GM21825 (cell line): Measurements from ENCODE around the gene NAA35.
"Not testable (repeated sequence)": the region's sequence is repeated elsewhere in the genome, so short reads cannot be mapped to it uniquely, and the experiment has no call there.

Source experiments
- ATAC-seq: cut with Tn5 transposase; IDR thresholded peaks from one replicate; pipeline ENCODE4 v1.9.1; 2021; ENCODE audit warnings: mild to moderate bottlenecking, moderate library complexity; ENCODE audit not compliant: unreplicated experiment

The NAA35 gene

GRCh38 chr9:85943757-85944430, 2.9 kb downstream of the NAA35 start:
- no peak for ATAC-seq

DNA sequence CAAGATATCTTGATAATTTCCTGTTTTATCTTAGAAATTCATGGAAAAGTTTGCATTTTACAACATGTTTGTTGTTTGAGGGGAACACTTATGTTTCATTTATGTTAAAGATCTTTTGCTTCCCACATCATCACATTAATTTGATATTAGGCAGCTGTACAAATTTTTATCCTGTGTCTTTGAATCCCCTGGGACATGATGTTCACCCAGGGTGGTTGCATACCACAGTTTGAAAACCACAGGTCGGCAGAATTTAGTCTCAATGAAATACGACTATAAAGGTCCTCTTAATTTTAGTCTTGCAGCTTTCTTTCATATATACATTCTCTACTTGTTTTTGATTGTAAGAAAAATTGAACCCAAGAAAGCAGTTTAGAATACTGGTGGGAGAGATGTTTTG, 3.7 kb downstream of the NAA35 start:
- ATAC-seq: no peak

GRCh38 chr9:85949586-85950335, 8.8 kb downstream of the NAA35 start:
- ATAC-seq: no peak

- ATAC-seq: no peak
Measured at GRCh38 chr9:85959955-85960354, 19.0 kb downstream of the NAA35 start.

GRCh38 chr9:85960688-85961093, 19.7 kb downstream of the NAA35 start:
- ATAC-seq: no peak

GRCh38 chr9:85964526-85964925, 23.6 kb downstream of the NAA35 start:
- ATAC-seq: no peak

DNA sequence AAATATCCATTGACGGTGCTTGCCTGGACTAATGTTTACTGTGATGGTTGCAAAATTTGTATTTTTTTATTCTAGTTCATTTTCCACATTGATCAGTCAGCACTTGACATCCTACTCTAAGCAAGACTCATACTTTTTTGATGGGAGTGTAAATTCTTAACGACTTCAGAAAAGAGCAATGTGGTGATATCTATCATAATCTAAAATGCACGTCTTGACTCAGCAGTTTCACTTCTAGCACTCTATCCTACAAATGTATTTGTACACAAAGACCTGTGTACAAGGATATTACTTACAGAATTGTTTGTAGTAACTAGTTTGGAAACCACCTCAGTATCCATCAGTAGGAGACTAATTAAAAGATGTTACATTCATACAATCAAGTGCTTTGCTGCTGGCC, 24.0 kb downstream of the NAA35 start:
- no peak for ATAC-seq

- no peak for ATAC-seq
Measured at GRCh38 chr9:85969727-85970126, 28.8 kb downstream of the NAA35 start.

GRCh38 chr9:85971731-85972130, 30.8 kb downstream of the NAA35 start:
- no peak for ATAC-seq

DNA sequence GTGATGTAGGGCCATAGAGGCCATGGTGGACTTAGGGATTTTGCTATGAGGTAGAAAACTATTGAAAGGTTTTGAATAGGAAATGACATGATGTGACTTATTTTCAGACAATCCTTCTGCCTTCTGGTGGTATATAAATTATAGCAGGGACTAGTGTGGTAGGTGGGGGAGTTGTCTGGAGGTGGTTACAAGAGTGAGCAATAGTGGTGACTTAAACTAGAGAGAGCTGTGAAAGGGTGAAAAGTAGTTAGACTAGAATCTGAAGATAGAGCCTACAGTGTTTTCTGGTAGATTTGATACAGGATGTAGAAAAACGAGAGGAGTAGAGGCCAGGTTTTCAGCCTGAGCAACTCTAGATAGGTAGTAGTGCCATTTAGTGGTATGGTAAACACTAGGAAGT, 32.3 kb downstream of the NAA35 start:
- ATAC-seq: no peak

- not testable (repeated sequence) for ATAC-seq
Measured at GRCh38 chr9:85974055-85974547, 33.2 kb downstream of the NAA35 start.

DNA sequence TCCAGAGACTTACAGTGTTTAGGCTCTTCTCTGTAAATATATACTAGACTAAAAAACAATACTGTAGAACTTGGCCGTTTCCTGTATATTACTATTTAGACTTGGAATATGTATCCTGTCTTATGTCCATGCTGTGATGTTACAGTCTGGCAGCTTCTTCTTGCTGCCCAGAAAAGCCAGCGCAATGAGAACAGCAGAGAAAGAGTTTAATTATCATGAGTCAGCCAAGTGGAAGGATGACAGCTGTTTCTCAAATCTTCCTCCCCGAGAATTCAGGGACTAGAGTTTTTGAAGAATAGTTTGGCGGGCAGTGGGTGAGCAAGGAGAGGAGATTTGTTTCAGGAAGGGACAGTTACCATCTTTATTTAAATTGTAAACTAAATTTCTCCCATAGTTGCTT, 37.5 kb downstream of the NAA35 start:
- ATAC-seq: no peak

- ATAC-seq: no peak
Measured at GRCh38 chr9:85981369-85981768, 40.4 kb downstream of the NAA35 start.

DNA sequence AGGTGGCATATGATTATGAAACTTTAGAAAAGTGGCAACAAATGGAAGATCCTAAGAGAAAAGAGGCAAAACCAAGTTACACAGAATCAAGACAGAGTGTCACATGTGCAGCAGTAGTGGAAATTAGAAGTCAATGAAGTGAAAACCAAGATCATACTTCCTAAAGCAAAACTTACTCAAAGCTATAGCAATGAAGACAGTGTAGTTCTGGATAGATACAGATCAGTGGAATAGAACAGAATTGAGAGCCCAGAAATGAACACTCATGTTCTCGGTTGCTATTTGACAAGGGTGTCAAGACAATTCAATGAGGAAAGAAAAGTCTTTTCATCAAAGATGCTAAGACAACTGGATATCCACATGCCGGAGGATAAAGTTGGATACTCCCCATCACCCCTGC, 43.5 kb downstream of the NAA35 start:
- ATAC-seq: no peak

- no peak for ATAC-seq
Measured at GRCh38 chr9:85987236-85987635, 46.3 kb downstream of the NAA35 start.

DNA sequence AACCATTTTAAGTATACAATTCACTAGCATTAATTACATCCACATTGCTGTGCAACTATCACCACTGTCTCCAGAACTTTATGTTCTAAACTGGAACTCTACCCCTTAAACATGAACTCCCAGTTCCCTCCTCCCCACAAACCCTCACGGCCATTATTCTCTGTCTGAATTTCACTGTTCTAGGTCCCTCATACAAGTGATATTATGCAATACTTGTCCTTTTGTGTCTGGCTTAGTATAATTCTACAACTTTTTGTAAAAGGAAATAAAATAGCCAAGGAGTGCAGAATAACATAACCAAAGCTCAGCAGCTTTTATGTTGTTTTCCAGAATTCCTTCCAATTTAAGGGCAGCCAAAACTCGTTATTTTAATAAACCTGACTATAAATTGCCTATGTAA, 53.2 kb downstream of the NAA35 start:
- ATAC-seq: no peak

DNA sequence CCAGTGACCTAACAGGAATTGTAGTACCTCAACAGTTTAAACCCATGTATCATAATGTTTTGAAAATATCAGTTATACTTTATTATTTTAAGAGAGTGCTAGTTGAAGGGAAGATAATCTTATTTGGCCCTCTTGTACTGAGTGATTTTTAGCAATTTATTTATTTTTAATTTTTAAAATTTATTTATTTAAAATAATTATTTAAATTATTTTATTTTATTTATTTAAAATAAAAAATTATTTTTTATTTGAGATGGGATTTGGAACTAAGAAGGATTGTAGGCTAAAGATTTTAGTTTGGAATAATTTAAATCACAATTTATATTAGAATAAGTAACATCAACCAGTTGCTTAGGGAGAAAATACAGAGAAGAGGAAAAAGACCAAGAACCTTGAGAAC, 54.2 kb downstream of the NAA35 start:
- no peak for ATAC-seq

- ATAC-seq: no peak
Measured at GRCh38 chr9:85995599-85995998, 54.7 kb downstream of the NAA35 start.

GRCh38 chr9:86005253-86005775, 64.4 kb downstream of the NAA35 start:
- ATAC-seq: no peak

- no peak for ATAC-seq
Measured at GRCh38 chr9:86009133-86009532, 68.2 kb downstream of the NAA35 start.

DNA sequence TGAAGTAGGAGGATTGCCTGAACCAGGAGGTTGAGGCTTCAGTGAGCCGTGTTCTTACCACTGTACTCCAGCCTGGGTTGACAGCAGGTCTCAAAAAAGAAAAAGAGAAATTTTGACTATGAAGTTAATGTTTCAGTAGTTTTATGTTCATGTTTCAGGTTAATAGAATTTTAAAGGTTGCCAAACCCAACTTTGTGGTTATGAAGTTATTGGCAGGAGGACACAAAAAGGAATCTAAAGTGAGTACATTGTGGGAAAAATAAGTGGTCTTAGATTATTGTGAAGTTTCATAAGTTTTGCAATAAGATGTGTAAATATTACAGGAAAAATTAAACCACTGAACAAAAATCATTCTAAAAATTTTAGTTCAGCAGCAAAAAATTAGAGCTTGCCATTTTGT, 79.8 kb downstream of the NAA35 start:
- ATAC-seq: no peak

- no peak for ATAC-seq
Measured at GRCh38 chr9:86021166-86021565, 80.2 kb downstream of the NAA35 start.
